ENCODE data around the gene PCOLCE2. TPM values are rescaled to one million over a fixed set of nuclear protein-coding genes. Genes with fewer than 3 reads are reported as not detected.

The PCOLCE2 gene
- total and polyA plus RNA-seq, 4 donors: 9.1 to 17.2 (median 13.3) TPM

DNA sequence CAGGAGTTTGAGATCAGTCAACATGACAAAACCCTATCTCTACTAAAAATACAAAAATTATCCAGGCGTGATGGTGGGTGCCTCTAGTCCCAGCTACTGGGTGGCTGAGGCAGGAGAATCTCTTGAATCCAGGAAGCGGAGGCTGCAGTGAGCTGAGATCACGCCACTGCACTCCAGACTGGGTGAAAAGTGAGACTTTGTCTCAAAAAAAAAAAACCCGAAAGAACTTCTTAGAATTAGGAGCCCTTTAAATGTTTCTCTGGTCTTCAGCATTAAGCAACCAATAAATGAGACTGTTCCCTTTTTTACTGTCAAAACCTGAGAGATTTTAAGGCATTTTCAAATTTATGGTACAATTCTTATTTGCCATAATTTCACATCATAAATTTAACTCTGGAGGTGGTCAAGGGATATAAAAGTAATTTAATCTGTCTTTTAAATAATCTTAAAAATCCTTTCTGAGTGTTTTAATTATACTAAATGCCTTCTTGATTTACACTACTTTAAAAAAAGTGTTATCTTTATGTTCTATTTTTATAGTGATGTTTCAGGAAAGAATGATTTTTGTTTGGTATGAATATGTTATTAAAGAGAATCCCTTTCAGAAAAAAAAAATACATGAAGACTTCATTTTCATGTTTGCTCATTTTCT is 10.1 kb downstream of the PCOLCE2 start (continued):
- TF ChIP-seq ATF3 (IDR thresholded peaks at IDR 0.05): no peak
- TF ChIP-seq RXRA (IDR thresholded peaks at IDR 0.05): no peak
- TF ChIP-seq HNF4A (conservative IDR thresholded peaks at IDR 0.05): no peak
- no peak for TF ChIP-seq CTCF (IDR thresholded peaks at IDR 0.05; ENCODE audit: low read depth, low read length, missing input control)
- TF ChIP-seq NR2F2 (IDR thresholded peaks at IDR 0.05): no peak

- no peaks in the 10 kb centered on the region for H3K4me1 ChIP-seq (ENCODE audit: control insufficient read depth in 4 of 4, insufficient read depth in 4 of 4, low read length in 3 of 4)
- WGBS: 93% methylated on average over 1 of the region's 1 CpG
- H3K9me3 ChIP-seq (ENCODE audit: control insufficient read depth in 4 of 4, low read length in 3 of 4): no peaks in the 10 kb centered on the region
- no peak overlapping the region for H3K27ac ChIP-seq (ENCODE audit: low read depth in 1 of 2, low read length in 2 of 2)
- TF ChIP-seq ATF3 (IDR thresholded peaks at IDR 0.05): no peak
- TF ChIP-seq, protein P1, sequence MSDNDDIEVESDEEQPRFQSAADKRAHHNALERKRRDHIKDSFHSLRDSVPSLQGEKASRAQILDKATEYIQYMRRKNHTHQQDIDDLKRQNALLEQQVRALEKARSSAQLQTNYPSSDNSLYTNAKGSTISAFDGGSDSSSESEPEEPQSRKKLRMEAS (IDR thresholded peaks at IDR 0.05): no peak
- TF ChIP-seq NR2F2 (IDR thresholded peaks at IDR 0.05): no peak
- TF ChIP-seq RAD21 (IDR thresholded peaks at IDR 0.05): no peak
- no peak for TF ChIP-seq HNF4G (IDR thresholded peaks at IDR 0.05)
- TF ChIP-seq FOXA2 (IDR thresholded peaks at IDR 0.05): no peak
- no peak for TF ChIP-seq GABPA (IDR thresholded peaks at IDR 0.05 in 1 of 2, conservative IDR thresholded peaks at IDR 0.05 in 1 of 2)
- TF ChIP-seq FOXA1 (IDR thresholded peaks at IDR 0.05): no peak
- TF ChIP-seq TAF1 (conservative IDR thresholded peaks at IDR 0.05): no peak
- no peak for TF ChIP-seq SP1 (IDR thresholded peaks at IDR 0.05)
- TF ChIP-seq, protein P2, sequence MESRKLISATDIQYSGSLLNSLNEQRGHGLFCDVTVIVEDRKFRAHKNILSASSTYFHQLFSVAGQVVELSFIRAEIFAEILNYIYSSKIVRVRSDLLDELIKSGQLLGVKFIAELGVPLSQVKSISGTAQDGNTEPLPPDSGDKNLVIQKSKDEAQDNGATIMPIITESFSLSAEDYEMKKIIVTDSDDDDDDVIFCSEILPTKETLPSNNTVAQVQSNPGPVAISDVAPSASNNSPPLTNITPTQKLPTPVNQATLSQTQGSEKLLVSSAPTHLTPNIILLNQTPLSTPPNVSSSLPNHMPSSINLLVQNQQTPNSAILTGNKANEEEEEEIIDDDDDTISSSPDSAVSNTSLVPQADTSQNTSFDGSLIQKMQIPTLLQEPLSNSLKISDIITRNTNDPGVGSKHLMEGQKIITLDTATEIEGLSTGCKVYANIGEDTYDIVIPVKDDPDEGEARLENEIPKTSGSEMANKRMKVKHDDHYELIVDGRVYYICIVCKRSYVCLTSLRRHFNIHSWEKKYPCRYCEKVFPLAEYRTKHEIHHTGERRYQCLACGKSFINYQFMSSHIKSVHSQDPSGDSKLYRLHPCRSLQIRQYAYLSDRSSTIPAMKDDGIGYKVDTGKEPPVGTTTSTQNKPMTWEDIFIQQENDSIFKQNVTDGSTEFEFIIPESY (IDR thresholded peaks at IDR 0.05): no peak
- no peak for TF ChIP-seq RXRA (IDR thresholded peaks at IDR 0.05)
- TF ChIP-seq YY1 (IDR thresholded peaks at IDR 0.05): no peak
- no peak for TF ChIP-seq JUND (IDR thresholded peaks at IDR 0.05)
- no peak for TF ChIP-seq REST (IDR thresholded peaks at IDR 0.05)
- no peak for TF ChIP-seq HNF4A (conservative IDR thresholded peaks at IDR 0.05)
- TF ChIP-seq EGR1 (IDR thresholded peaks at IDR 0.05; ENCODE audit: low read depth in 2 of 2): no peak
- TF ChIP-seq CTCF (IDR thresholded peaks at IDR 0.05; ENCODE audit: low read depth, low read length, missing input control): no peak
- no peak overlapping the region for H3K9ac ChIP-seq (ENCODE audit: low read depth in 1 of 2, low read length in 2 of 2)
- H3K27me3 ChIP-seq (ENCODE audit: control insufficient read depth in 4 of 4, insufficient read depth in 4 of 4, low read length in 3 of 4): no peaks in the 10 kb centered on the region
- no peak overlapping the region for H3K4me3 ChIP-seq (ENCODE audit: low read depth in 1 of 3, low read length in 3 of 3)
- no peak for DNase-seq (ENCODE audit: low spot score)
- H3K36me3 ChIP-seq (ENCODE audit: control insufficient read depth in 4 of 4, insufficient read depth in 3 of 4, low read depth in 1 of 4, low read length in 3 of 4): no peaks in the 10 kb centered on the region
These were observed 12.5 kb downstream of the PCOLCE2 start for GRCh38 chr3:142876417-142876816.
